K562 (cell line): Measurements from ENCODE around the gene TRAPPC12. TPM values are rescaled to one million over a fixed set of nuclear protein-coding genes. Genes with fewer than 3 reads are reported as not detected.

Experiments used
- ATAC-seq: fragments of 200-7000 bp; cut with Tn5 transposase; 3 replicates; pipeline ENCODE4 v1.9.1; 2020; ENCODE audit warnings: moderate library complexity
- BruUV-seq: library from RNA; stranded (reverse); fragments of 400-500 nt; replicated peaks from 2 replicates; lab custom pipeline; 2021; lab: Mats Ljungman, UMichigan
- CTCF ChIA-PET: fragments of 300-600 bp; formaldehyde crosslinking; extraction: SDS; loops from one replicate; lab custom pipeline; 2021; ENCODE audit warnings: low intra/inter-chr PET ratio; lab: Yijun Ruan, JAX
- POLR2A ChIA-PET: fragments of 300-600, 350-650 bp; sonication (Branson Sonifier 250); formaldehyde crosslinking; extraction: SDS; loops from one replicate; lab custom pipeline; 2021; ENCODE audit warnings: antibody characterized with exemption, inconsistent platforms; lab: Yijun Ruan, JAX
- DNase-seq, 4 experiments: peaks; one replicate each; pipeline versions ENCODE4 v3.0.0 to v3.0.0-alpha.2; 2011 to 2018; ENCODE audit warnings: low spot score in 3 of 4, mixed read lengths in 3 of 4; ENCODE audit errors: extremely low read depth in 1 of 4
- FAIRE-seq: peaks from 2 replicates; lab custom pipeline; 2011; peaks lifted over from hg19 to GRCh38; lab: Jason Lieb, UNC
- H2AFZ ChIP-seq: 2 replicates; pipeline ENCODE4 v1.6.0; 2011; ENCODE audit warnings: low read depth, low read length, control low read depth, inconsistent platforms
- H3K27ac ChIP-seq: fragments of 200-600 bp; 3 replicates; pipeline ENCODE4 v1.8.0; 2011; ENCODE audit warnings: low read depth, mild to moderate bottlenecking, control low read depth, inconsistent platforms, low read length, moderate library complexity, mixed read lengths; ENCODE audit errors: extremely low read depth
- H3K27me3 ChIP-seq, 2 experiments: fragments of 300-600 bp in 1 of 2; 2 replicates in 1 of 2; 3 replicates in 1 of 2; pipeline versions ENCODE4 v1.6.0 to v1.8.0; 2011; ENCODE audit warnings: inconsistent platforms in 2 of 2, low read length in 2 of 2, mild to moderate bottlenecking in 1 of 2, mixed read lengths in 1 of 2, moderate library complexity in 1 of 2; ENCODE audit not compliant: control insufficient read depth in 2 of 2, insufficient read depth in 2 of 2
- H3K36me3 ChIP-seq: fragments of 300-600 bp; 3 replicates; pipeline ENCODE4 v1.8.0; 2011; ENCODE audit warnings: mild to moderate bottlenecking, low read length, inconsistent platforms; ENCODE audit not compliant: control insufficient read depth, insufficient read depth
- H3K4me1 ChIP-seq, 2 experiments: fragments of 200-600 bp in 1 of 2; replicated peaks in 1 of 2; 2 replicates in 1 of 2; 3 replicates in 1 of 2; pipeline versions ENCODE4 v1.5.1 to v1.8.0; 2011; ENCODE audit warnings: inconsistent platforms in 2 of 2, low read length in 2 of 2, mild to moderate bottlenecking in 1 of 2, mixed read lengths in 1 of 2, moderate library complexity in 1 of 2; ENCODE audit not compliant: control insufficient read depth in 2 of 2, insufficient read depth in 2 of 2
- H3K4me2 ChIP-seq: 2 replicates; pipeline ENCODE4 v1.6.1; 2011; ENCODE audit warnings: low read length, control low read depth, inconsistent platforms, mixed read lengths; ENCODE audit not compliant: insufficient read depth
- H3K4me3 ChIP-seq: fragments of 200-600 bp; sonication (generic), shearing (Covaris generic); 2 replicates; pipeline ENCODE4 v1.5.1; 2016; ENCODE audit warnings: control low read depth, inconsistent platforms
- H3K79me2 ChIP-seq: fragments of 200-600 bp; 3 replicates; pipeline ENCODE4 v1.8.0; 2011; ENCODE audit warnings: low read length, inconsistent platforms; ENCODE audit not compliant: control insufficient read depth, insufficient read depth
- H3K9ac ChIP-seq, 2 experiments: 2 replicates each; pipeline versions ENCODE4 v1.6.0 to v1.6.1; 2011; ENCODE audit warnings: low read depth in 2 of 2, low read length in 2 of 2, control low read depth in 1 of 2, inconsistent platforms in 1 of 2, mild to moderate bottlenecking in 1 of 2, mixed read lengths in 1 of 2; ENCODE audit not compliant: insufficient read depth in 1 of 2
- H3K9me1 ChIP-seq: one replicate; pipeline ENCODE4 v1.6.0; 2011; ENCODE audit warnings: inconsistent platforms, mild to moderate bottlenecking, low read length, moderate library complexity; ENCODE audit not compliant: control insufficient read depth, insufficient read depth
- H3K9me3 ChIP-seq: replicated peaks from 2 replicates; pipeline ENCODE4 v1.5.1; 2011; ENCODE audit warnings: low read depth, low read length, inconsistent platforms; ENCODE audit not compliant: control insufficient read depth, insufficient read depth
- H4K20me1 ChIP-seq: replicated peaks from 2 replicates; pipeline ENCODE4 v1.6.1; 2011; ENCODE audit warnings: low read length, inconsistent platforms, mixed read lengths; ENCODE audit not compliant: control insufficient read depth, insufficient read depth
- ASH1L ChIP-seq: fragments of 450-650 bp; IDR thresholded peaks from 2 replicates; pipeline ENCODE4 v1.6.1; 2018; ENCODE audit warnings: borderline replicate concordance, mild to moderate bottlenecking, low read depth; ENCODE audit not compliant: partially characterized antibody
- GABPB2 ChIP-seq: fragments of 250-450 bp; sonication (Bioruptor Pico); conservative IDR thresholded peaks from 2 replicates; pipeline ENCODE4 v1.5.1; 2021; ENCODE audit warnings: mild to moderate bottlenecking
- HBP1 ChIP-seq: fragments of 450-650 bp; formaldehyde crosslinking; IDR thresholded peaks from 2 replicates; pipeline ENCODE4 v1.4.0; 2022; ENCODE audit warnings: missing genetic modification characterization
- HINFP ChIP-seq: fragments of 450-650 bp; conservative IDR thresholded peaks from 2 replicates; pipeline ENCODE4 v1.6.1; 2016; ENCODE audit warnings: missing genetic modification characterization, low read depth, mild to moderate bottlenecking, control low read depth, missing compliant biosample characterization
- MNT ChIP-seq, 2 experiments: fragments of 450-650 bp; conservative IDR thresholded peaks; 2 replicates each; pipeline ENCODE4 v1.6.1; 2017; ENCODE audit warnings: mild to moderate bottlenecking in 2 of 2, moderate library complexity in 2 of 2
- PML ChIP-seq: IDR thresholded peaks from 2 replicates; pipeline ENCODE4 v1.6.1; 2012; ENCODE audit warnings: low read length, inconsistent platforms
- ZNF280A ChIP-seq: fragments of 450-650 bp; IDR thresholded peaks from 2 replicates; pipeline ENCODE4 v1.6.1; 2018; ENCODE audit warnings: mild to moderate bottlenecking, low read depth; ENCODE audit not compliant: partially characterized antibody
- WGBS: fragments of 100-300 bp; shearing (Covaris generic); methylation state at CpG from one replicate; pipeline ENCODE4 v1.1.6; 2016; ENCODE audit warnings: low coverage, mixed read lengths; ENCODE audit not compliant: insufficient coverage; ENCODE audit errors: missing lambda C conversion rate; 5-methylcytosine and 5-hydroxymethylcytosine counted together
- in situ Hi-C: fragments of 300-500 bp; cut with MboI; formaldehyde crosslinking; loops from 4 replicates; pipeline ENCODE4 v1.15.0; 2018; ENCODE audit warnings: inconsistent platforms, mixed read lengths
- intact Hi-C: fragments of 100-400 bp; cut with micrococcal nuclease; formaldehyde crosslinking; loops from 2 replicates; pipeline ENCODE4 v1.14.2; 2022
- polyA plus RNA-seq, 8 experiments: library from polyadenylated mRNA; depleted of rRNA in 4 of 8; stranded (reverse) in 5 of 8; unstranded in 3 of 8; fragments of >200 nt; fragmentation: Nextera tagmentation in 2 of 8; fragmentation: Illumina TruSeq in 1 of 8; extraction: Ambion mirVana in 2 of 8; extraction: Trizol in 1 of 8; gene quantifications; 2 replicates each; pipeline versions ENCODE4 v1.2.1 to v1.2.3, GENCODE V29; 2011 to 2014; ENCODE audit warnings: inconsistent platforms in 1 of 8, missing spikeins in 1 of 8
- total RNA-seq, 7 experiments: library from RNA; depleted of rRNA in 6 of 7; stranded (reverse); fragments of >200 nt in 6 of 7; fragmentation: Illumina TruSeq in 2 of 7; extraction: Trizol in 2 of 7; gene quantifications; 2 replicates each; pipeline versions ENCODE4 v1.2.1 to v1.2.3, GENCODE V29; 2011 to 2021; ENCODE audit warnings: low replicate concordance in 1 of 7

TRAPPC12 gene
- total and polyA plus RNA-seq, 9 of the 15 experiments (the other 6 are each of a cell fraction or from before 2014, with no cell fraction given), result 8.0 to 75.2 (median 39.1) TPM

GRCh38 chr2:3516831-3517230, 137.3 kb downstream of the TRAPPC12 start:
- FAIRE-seq (no peak), ATAC-seq (no peak), DNase-seq (no peak)
- H3K27ac ChIP-seq, result no peak overlapping the region
- CTCF ChIA-PET, result no interaction called here
- no peak overlapping the region for H3K4me3 ChIP-seq
- no peaks in the 10 kb centered on the region for H4K20me1 ChIP-seq
- in situ Hi-C loops, result no loop called here
- TF ChIP-seq ZNF280A, result no peak
- TF ChIP-seq GABPB2, result no peak
- no peaks in the 10 kb centered on the region for H3K27me3 ChIP-seq
- BruUV-seq, result no TSS peak
- intact Hi-C loops, result no loop called here
- 0 out of 2 replicates have a peak, but pooled peaks cover 3% of the 10 kb centered on the region for H3K9me3 ChIP-seq
- no peak overlapping the region for H3K4me2 ChIP-seq
- H3K4me1 ChIP-seq, result peaks cover 14 to 20% of the 10 kb centered on the region in 2 experiments; a peak in 4 of 5 replicates
- H2AFZ ChIP-seq, result no peak overlapping the region
- no peaks in the 10 kb centered on the region for H3K9me1 ChIP-seq
- peaks cover 30% of the 10 kb centered on the region; the same call in 1 of the 3 replicates for H3K36me3 ChIP-seq
- no peak overlapping the region for H3K9ac ChIP-seq
- H3K79me2 ChIP-seq, result peaks cover 33% of the 10 kb centered on the region
- POLR2A ChIA-PET, result interaction anchor here (0.6 to 1.4 kb wide), 3 partner anchors 18 to 35 kb away, joined by 3 to 4 read pairs (median 3); no protein-coding TSS in a partner anchor
- 91% methylated on average over 3 of the region's 3 CpGs for WGBS

- 0 out of 2 replicates have a peak, but pooled peaks cover 3% of the 10 kb centered on the region for H3K9me3 ChIP-seq
- 29% methylated on average over 3 of the region's 3 CpGs for WGBS
- no peak for TF ChIP-seq HBP1 (CRISPR knock-in tag)
- no peak for TF ChIP-seq ASH1L
- 0 out of 4 replicates have a peak, but pooled peaks of 1 of the 2 experiments have one; percentile 3 for TF ChIP-seq MNT (conservative IDR thresholded peaks at IDR 0.05)
- peak; percentile 6; the same call in 1 of the 2 replicates for TF ChIP-seq PML
- no peak for TF ChIP-seq HINFP (tag)
Observed at GRCh38 chr2:3517948-3518495, 138.5 kb downstream of the TRAPPC12 start.

More at GRCh38 chr2:3517948-3518495, 138.5 kb downstream of the TRAPPC12 start:
- ChIA-PET POLR2A (interaction anchor here (0.6 to 1.6 kb wide), 5 partner anchors 12 to 94 kb away, joined by 3 to 8 read pairs (median 3); partner anchors contain the start of gene RNASEH1), CTCF (no interaction called here)
- no peak for DNase-seq
- no peak for ATAC-seq
- no peaks in the 10 kb centered on the region for H3K27me3 ChIP-seq
- H3K9ac ChIP-seq, result peak overlapping the region; percentile 77 to 93
- FAIRE-seq, result no peak
- H3K79me2 ChIP-seq, result peaks cover 33% of the 10 kb centered on the region
- in situ Hi-C loops, result no loop called here
- H3K36me3 ChIP-seq, result peaks cover 18% of the 10 kb centered on the region; the same call in 1 of the 3 replicates
- no peaks in the 10 kb centered on the region for H3K9me1 ChIP-seq
- no peaks in the 10 kb centered on the region for H4K20me1 ChIP-seq
- intact Hi-C loops, result loop anchor here (2.0 kb wide), 2 partner anchors 57 to 83 kb away; partner anchors contain the start of gene RPS7
- peak overlapping the region; percentile 71 for H3K4me3 ChIP-seq
- peak overlapping the region; percentile 92 for H2AFZ ChIP-seq
- H3K27ac ChIP-seq, result peak overlapping the region; percentile 87
- peaks cover 20 to 21% of the 10 kb centered on the region in 2 experiments; a peak in 4 of 5 replicates for H3K4me1 ChIP-seq
- BruUV-seq, result no TSS peak
- H3K4me2 ChIP-seq, result peak overlapping the region; percentile 93
